SK-N-SH (cell line): ENCODE measurements around the gene CASP14. TPM values are rescaled to one million over a fixed set of nuclear protein-coding genes. Genes with fewer than 3 reads are reported as not detected.

Source experiments
- CTCF ChIA-PET: fragments of 300-600, 350-600 bp; formaldehyde crosslinking; extraction: SDS; loops from one replicate; lab custom pipeline; 2021; lab: Yijun Ruan, JAX
- POLR2A ChIA-PET: fragments of 350-600 bp; sonication (Branson Sonifier 250); formaldehyde crosslinking; extraction: SDS; loops from one replicate; lab custom pipeline; 2020; ENCODE audit warnings: antibody characterized with exemption, inconsistent platforms; lab: Yijun Ruan, JAX
- DNase-seq: peaks from one replicate; pipeline ENCODE4 v3.0.0; 2012
- H2AFZ ChIP-seq: fragments of 200-600 bp; sonication (generic); 2 replicates; pipeline ENCODE4 v1.8.1; 2016; ENCODE audit warnings: antibody characterized with exemption, mild to moderate bottlenecking, low read depth
- H3F3A ChIP-seq: fragments of 200-600 bp; sonication (generic); replicated peaks from 2 replicates; pipeline ENCODE3; 2016; ENCODE audit warnings: antibody characterized with exemption, mild to moderate bottlenecking; ENCODE audit not compliant: insufficient read depth
- H3K27ac ChIP-seq, 2 experiments: fragments of 200-500 bp in 1 of 2; fragments of 200-600 bp in 1 of 2; sonication (Bioruptor generic) in 1 of 2; sonication (generic), shearing (Covaris generic) in 1 of 2; 2 replicates each; pipeline versions ENCODE4 v1.5.1 to v1.6.1; 2014 to 2016; ENCODE audit warnings: low read depth in 2 of 2, inconsistent platforms in 1 of 2, low read length in 1 of 2, mild to moderate bottlenecking in 1 of 2, mixed read lengths in 1 of 2
- H3K27me3 ChIP-seq: fragments of 200-600 bp; sonication (generic), shearing (Covaris generic); 2 replicates; pipeline ENCODE4 v1.6.1; 2016; ENCODE audit warnings: mixed run types; ENCODE audit not compliant: insufficient read depth
- H3K36me3 ChIP-seq, 2 experiments: fragments of 200-500 bp in 1 of 2; fragments of 200-600 bp in 1 of 2; sonication (Bioruptor generic) in 1 of 2; sonication (generic) in 1 of 2; replicated peaks in 1 of 2; 2 replicates each; pipeline versions ENCODE3 to v1.5.1; 2014 to 2016; ENCODE audit warnings: low read length in 1 of 2, mild to moderate bottlenecking in 1 of 2; ENCODE audit not compliant: insufficient read depth in 2 of 2, control insufficient read depth in 1 of 2
- H3K4me1 ChIP-seq, 2 experiments: fragments of 200-500 bp in 1 of 2; fragments of 200-600 bp in 1 of 2; sonication (Bioruptor generic) in 1 of 2; sonication (generic), shearing (Covaris generic) in 1 of 2; 2 replicates each; pipeline versions ENCODE4 v1.5.1 to v1.6.1; 2014 to 2016; ENCODE audit warnings: low read depth in 1 of 2, low read length in 1 of 2, mixed run types in 1 of 2; ENCODE audit not compliant: insufficient read depth in 2 of 2, control insufficient read depth in 1 of 2
- H3K4me2 ChIP-seq: fragments of 200-600 bp; sonication (generic), shearing (Covaris generic); 2 replicates; pipeline ENCODE4 v1.6.1; 2017; ENCODE audit warnings: mixed run types
- H3K4me3 ChIP-seq, 2 experiments: fragments of 200-500 bp in 1 of 2; fragments of 200-600 bp in 1 of 2; sonication (Bioruptor generic) in 1 of 2; sonication (generic), shearing (Covaris generic) in 1 of 2; 2 replicates each; pipeline versions ENCODE4 v1.5.1 to v1.8.1; 2014 to 2016; ENCODE audit warnings: low read depth in 2 of 2, inconsistent platforms in 1 of 2, low read length in 1 of 2, mild to moderate bottlenecking in 1 of 2, mixed read lengths in 1 of 2, moderate library complexity in 1 of 2
- H3K79me2 ChIP-seq: fragments of 200-600 bp; sonication (generic); 2 replicates; pipeline ENCODE4 v1.8.1; 2017; ENCODE audit warnings: mild to moderate bottlenecking; ENCODE audit not compliant: insufficient read depth
- H3K9ac ChIP-seq: fragments of 200-600 bp; sonication (generic); 2 replicates; pipeline ENCODE4 v1.6.1; 2017; ENCODE audit warnings: mixed run types
- H3K9me2 ChIP-seq: fragments of 200-600 bp; sonication (generic); 2 replicates; pipeline ENCODE4 v1.6.1; 2017; ENCODE audit warnings: mixed run types
- H3K9me3 ChIP-seq: fragments of 200-600 bp; sonication (generic); 2 replicates; pipeline ENCODE4 v1.6.1; 2017; ENCODE audit warnings: mixed run types, mild to moderate bottlenecking, moderate library complexity
- H4K20me1 ChIP-seq: fragments of 200-600 bp; sonication (generic); 2 replicates; pipeline ENCODE4 v1.6.1; 2017; ENCODE audit warnings: mild to moderate bottlenecking, mixed run types; ENCODE audit not compliant: insufficient read depth
- FOXJ3 ChIP-seq: sonication (generic); formaldehyde crosslinking; IDR thresholded peaks from 2 replicates; pipeline ENCODE4 v1.5.1; 2020; ENCODE audit warnings: mild to moderate bottlenecking, missing genetic modification reagents
- IRF3 ChIP-seq: fragments of 150-350 bp; IDR thresholded peaks from 2 replicates; pipeline ENCODE4 v1.6.1; 2016; ENCODE audit warnings: mild to moderate bottlenecking, low read depth, low read length
- MEF2A ChIP-seq: IDR thresholded peaks from 2 replicates; pipeline ENCODE4 v1.4.0; 2012; ENCODE audit warnings: low read depth, borderline replicate concordance
- PBX3 ChIP-seq: IDR thresholded peaks from 2 replicates; pipeline ENCODE4; 2012
- POLR2AphosphoS5 ChIP-seq: IDR thresholded peaks from 2 replicates; pipeline ENCODE4 v1.6.1; 2012; ENCODE audit warnings: low read depth, low read length
- RAD21 ChIP-seq: IDR thresholded peaks from 2 replicates; pipeline ENCODE4 v1.6.1; 2012; ENCODE audit warnings: mild to moderate bottlenecking, low read length
- RCOR1 ChIP-seq: fragments of 150-350 bp; IDR thresholded peaks from 2 replicates; pipeline ENCODE4 v1.6.1; 2017; ENCODE audit warnings: antibody characterized with exemption, low read length
- TCF12 ChIP-seq: IDR thresholded peaks from 2 replicates; pipeline ENCODE4 v1.4.0; 2012
- TEAD4 ChIP-seq: IDR thresholded peaks from 2 replicates; pipeline ENCODE4 v1.4.0; 2012; ENCODE audit warnings: mild to moderate bottlenecking, borderline replicate concordance; ENCODE audit not compliant: insufficient read depth
- WGBS: methylation state at CpG from one replicate; pipeline ENCODE4 v1.1.6; 2017; ENCODE audit warnings: low lambda C conversion rate; 5-methylcytosine and 5-hydroxymethylcytosine counted together
- polyA plus RNA-seq, 3 experiments: library from polyadenylated mRNA; depleted of rRNA; stranded (reverse); fragments of >200 nt; gene quantifications; 2 replicates each; pipeline ENCODE4 v1.2.3, GENCODE V29; 2012

Gene CASP14
- polyA plus RNA-seq, 1 of the 3 experiments (the other 2 are of a cell fraction) = not detected

- 16% methylated on average over 36 of the region's 45 CpGs for WGBS
- ChIA-PET POLR2A (no interaction called here), CTCF (no interaction called here)
Observed at GRCh38 chr19:15021286-15022007, 27.8 kb upstream of the CASP14 start.

GRCh38 chr19:15022752-15023151 lies 26.5 kb upstream of the CASP14 start:
- ChIA-PET CTCF (interaction anchor here (0.6 kb wide), 1 partner anchor 202 kb away, joined by 3 read pairs; no protein-coding TSS in a partner anchor), POLR2A (no interaction called here)
- 2% methylated on average over 11 of the region's 31 CpGs for WGBS

More at GRCh38 chr19:15021286-15022007, 27.8 kb upstream of the CASP14 start:
- Histone ChIP-seq H3K4me3 (no peak overlapping the region), H3K9me2 (no peaks in the 10 kb centered on the region), H3K36me3 (no peaks in the 10 kb centered on the region), H4K20me1 (no peaks in the 10 kb centered on the region), H3K9ac (no peak overlapping the region)
- DNase-seq = no peak
- TF ChIP-seq TEAD4 (no peak), POLR2AphosphoS5 (no peak), TCF12 (no peak)
- TF ChIP-seq, all 33 proteins: peak for 0
- Histone ChIP-seq H3F3A (no peaks in the 10 kb centered on the region), H3K79me2 (no peaks in the 10 kb centered on the region), H3K9me3 (no peaks in the 10 kb centered on the region), H3K4me2 (no peak overlapping the region), H3K27me3 (peaks cover 7% of the 10 kb centered on the region; the same call in 1 of the 2 replicates), H3K4me1 (no peaks in the 10 kb centered on the region), H3K27ac (no peak overlapping the region), H2AFZ (no peak overlapping the region)

More at GRCh38 chr19:15022752-15023151, 26.5 kb upstream of the CASP14 start:
- Histone ChIP-seq H3K9me2 (no peaks in the 10 kb centered on the region), H3K27me3 (peaks cover 19% of the 10 kb centered on the region; the same call in 1 of the 2 replicates), H3F3A (no peaks in the 10 kb centered on the region), H3K36me3 (no peaks in the 10 kb centered on the region), H4K20me1 (no peaks in the 10 kb centered on the region), H3K27ac (no peak overlapping the region), H3K9ac (no peak overlapping the region), H3K4me2 (no peak overlapping the region), H3K4me1 (no peaks in the 10 kb centered on the region), H3K4me3 (no peak overlapping the region), H3K9me3 (no peaks in the 10 kb centered on the region), H2AFZ (no peak overlapping the region), H3K79me2 (no peaks in the 10 kb centered on the region)
- DNase-seq = peak; percentile 22
- TF ChIP-seq FOXJ3 (CRISPR knock-in tag) (no peak), RCOR1 (no peak), PBX3 (no peak), MEF2A (no peak), RAD21 (no peak), IRF3 (no peak)
